K562 (cell line): ENCODE results near the gene HDAC1. TPM values are rescaled to one million over a fixed set of nuclear protein-coding genes. Genes with fewer than 3 reads are reported as not detected.

ENCODE experiments used
- ATF2 ChIP-seq: sonication (generic); formaldehyde crosslinking; IDR thresholded peaks from 2 replicates; pipeline ENCODE4 v1.8.1; 2022; ENCODE audit warnings: missing genetic modification reagents
- ATF6 ChIP-seq: sonication (generic); formaldehyde crosslinking; IDR thresholded peaks from 2 replicates; pipeline ENCODE4 v1.4.0; 2020; ENCODE audit warnings: mild to moderate bottlenecking, missing genetic modification reagents
- BACH1 ChIP-seq: fragments of 200-800 bp; sonication (Bioruptor generic); IDR thresholded peaks from 2 replicates; pipeline ENCODE4 v1.6.1; 2016; ENCODE audit warnings: missing genetic modification characterization, missing compliant biosample characterization
- C11orf30 ChIP-seq: fragments of 450-650 bp; IDR thresholded peaks from 2 replicates; pipeline ENCODE4 v1.6.1; 2016; ENCODE audit warnings: low read depth, mild to moderate bottlenecking
- CHD1 ChIP-seq: fragments of 200-600 bp; sonication (generic); IDR thresholded peaks from one replicate; pipeline ENCODE4 v1.6.1; 2012; ENCODE audit warnings: mild to moderate bottlenecking, moderate library complexity, low read length, inconsistent platforms
- GTF2E2 ChIP-seq: fragments of 200-800 bp; sonication (Bioruptor generic); IDR thresholded peaks from 2 replicates; pipeline ENCODE4 v1.6.1; 2016; ENCODE audit warnings: missing genetic modification characterization, missing compliant biosample characterization
- HDAC1 ChIP-seq, 2 experiments: fragments of 450-650 bp; IDR thresholded peaks; 2 replicates each; pipeline ENCODE4 v1.6.1; 2016 to 2017; ENCODE audit warnings: inconsistent platforms in 1 of 2, mild to moderate bottlenecking in 1 of 2, moderate library complexity in 1 of 2
- RBM14 ChIP-seq: fragments of 200-400 bp; formaldehyde crosslinking; IDR thresholded peaks from 2 replicates; pipeline ENCODE4 v1.6.1; 2018; ENCODE audit warnings: low read depth, mild to moderate bottlenecking, low read length, moderate library complexity, borderline replicate concordance; ENCODE audit not compliant: insufficient read depth
- RERE ChIP-seq: sonication (generic); formaldehyde crosslinking; IDR thresholded peaks from 2 replicates; pipeline ENCODE4 v1.8.0; 2023; ENCODE audit warnings: missing genetic modification reagents, mild to moderate bottlenecking, borderline replicate concordance
- SIN3A ChIP-seq, 2 experiments: fragments of 150-350 bp in 1 of 2; IDR thresholded peaks; 2 replicates each; pipeline ENCODE4 v1.6.1; 2011 to 2016; ENCODE audit warnings: borderline replicate concordance in 2 of 2, low read depth in 2 of 2, low read length in 2 of 2, mild to moderate bottlenecking in 2 of 2, moderate library complexity in 2 of 2; ENCODE audit not compliant: control insufficient read depth in 1 of 2
- TCFL5 ChIP-seq: fragments of 250-450 bp; sonication (Bioruptor Pico); conservative IDR thresholded peaks from 2 replicates; pipeline ENCODE4 v1.6.1; 2021; ENCODE audit warnings: mild to moderate bottlenecking, moderate library complexity, matching md5 sums
- TOE1 ChIP-seq, 2 experiments: fragments of 450-650 bp in 1 of 2; sonication (generic) in 1 of 2; formaldehyde crosslinking in 1 of 2; IDR thresholded peaks; 2 replicates each; pipeline versions ENCODE4 v1.7.1 to v1.8.0; 2016 to 2022; ENCODE audit warnings: borderline replicate concordance in 2 of 2, mild to moderate bottlenecking in 2 of 2, antibody characterized with exemption in 1 of 2, inconsistent platforms in 1 of 2, low read depth in 1 of 2, missing genetic modification reagents in 1 of 2, moderate library complexity in 1 of 2
- ZNF280B ChIP-seq: fragments of 250-450 bp; sonication (Bioruptor Pico); IDR thresholded peaks from 2 replicates; pipeline ENCODE4 v1.5.1; 2021; ENCODE audit warnings: mild to moderate bottlenecking
- ZNF830 ChIP-seq: fragments of 250-450 bp; sonication (Bioruptor Pico); IDR thresholded peaks from 2 replicates; pipeline ENCODE4 v1.5.0; 2021; ENCODE audit warnings: mild to moderate bottlenecking
- polyA plus RNA-seq, 8 experiments: library from polyadenylated mRNA; depleted of rRNA in 4 of 8; stranded (reverse) in 5 of 8; unstranded in 3 of 8; fragments of >200 nt; fragmentation: Nextera tagmentation in 2 of 8; fragmentation: Illumina TruSeq in 1 of 8; extraction: Ambion mirVana in 2 of 8; extraction: Trizol in 1 of 8; gene quantifications; 2 replicates each; pipeline versions ENCODE4 v1.2.1 to v1.2.3, GENCODE V29; 2011 to 2014; ENCODE audit warnings: inconsistent platforms in 1 of 8, missing spikeins in 1 of 8
- total RNA-seq, 7 experiments: library from RNA; depleted of rRNA in 6 of 7; stranded (reverse); fragments of >200 nt in 6 of 7; fragmentation: Illumina TruSeq in 2 of 7; extraction: Trizol in 2 of 7; gene quantifications; 2 replicates each; pipeline versions ENCODE4 v1.2.1 to v1.2.3, GENCODE V29; 2011 to 2021; ENCODE audit warnings: low replicate concordance in 1 of 7

Gene HDAC1
- total and polyA plus RNA-seq, 9 of the 15 experiments (the other 6 are each of a cell fraction or from before 2014, with no cell fraction given): 169 to 384 (median 193) TPM

- TF ChIP-seq BACH1 (tag) (no peak), ZNF830 (CRISPR knock-in tag) (peak; percentile 84; the same call in 1 of the 2 replicates), GTF2E2 (tag) (no peak), ZNF280B (CRISPR knock-in tag) (no peak), C11orf30 (no peak), TCFL5 (CRISPR knock-in tag) (no peak), RERE (CRISPR knock-in tag) (no peak), HDAC1 (IDR thresholded peaks at IDR 0.05) (peak in 1 of 2 experiments; percentile 50; a peak in 1 of 4 replicates), CHD1 (no peak), ATF2 (CRISPR knock-in tag) (no peak), SIN3A (IDR thresholded peaks at IDR 0.05; ENCODE audit: borderline replicate concordance in 2 of 2, control insufficient read depth in 1 of 2, low read depth in 2 of 2, low read length in 2 of 2) (0 out of 4 replicates have a peak, but pooled peaks of 1 of the 2 experiments have one; percentile 58), RBM14 (no peak), ATF6 (CRISPR knock-in tag) (no peak), TOE1 (IDR thresholded peaks at IDR 0.05; ENCODE audit: borderline replicate concordance) (peak; percentile 55; the same call in 1 of the 2 replicates), TOE1 (CRISPR knock-in tag; IDR thresholded peaks at IDR 0.05; ENCODE audit: borderline replicate concordance, low read depth) (no peak)
These were observed 43.6 kb upstream of the HDAC1 start (continued) for GRCh38 chr1:32247983-32248889.
